Activated naive CD8-positive, alpha-beta T cell (primary cell): ENCODE data around the gene TNFRSF4.
"Not testable (repeated sequence)": the region's sequence is repeated elsewhere in the genome, so short reads cannot be mapped to it uniquely, and the experiment has no call there.

Experiments
- H3K27ac Mint-ChIP-seq: one replicate; pipeline ENCODE4 v1.8.0; 2021; ENCODE audit warnings: mixed read lengths
- H3K27me3 Mint-ChIP-seq: one replicate; pipeline ENCODE4 v1.8.0; 2021; ENCODE audit warnings: mixed read lengths
- H3K36me3 Mint-ChIP-seq: one replicate; pipeline ENCODE4 v1.8.0; 2021; ENCODE audit warnings: mixed read lengths
- H3K4me1 Mint-ChIP-seq: one replicate; pipeline ENCODE4 v1.8.0; 2021; ENCODE audit warnings: low read depth, mixed read lengths
- H3K4me3 Mint-ChIP-seq: one replicate; pipeline ENCODE4 v1.8.0; 2021; ENCODE audit warnings: mild to moderate bottlenecking, mixed read lengths
- H3K9me3 Mint-ChIP-seq: one replicate; pipeline ENCODE4 v1.8.0; 2021; ENCODE audit warnings: low read depth, mixed read lengths

Gene TNFRSF4

GRCh38 chr1:1179983-1180861, 33.7 kb downstream of the TNFRSF4 start:
- Mint-ChIP-seq H3K4me1 (no peaks in the 10 kb centered on the region), H3K36me3 (no peaks in the 10 kb centered on the region), H3K4me3 (no peak overlapping the region), H3K9me3 (no peaks in the 10 kb centered on the region), H3K27me3 (peaks cover 2% of the 10 kb centered on the region), H3K27ac (no peak overlapping the region)

GRCh38 chr1:1179346-1179982, 34.5 kb downstream of the TNFRSF4 start:
- H3K27me3 Mint-ChIP-seq: peaks cover 2% of the 10 kb centered on the region
- no peaks in the 10 kb centered on the region for H3K36me3 Mint-ChIP-seq
- H3K4me3 Mint-ChIP-seq: no peak overlapping the region
- H3K9me3 Mint-ChIP-seq: no peaks in the 10 kb centered on the region
- H3K27ac Mint-ChIP-seq: no peak overlapping the region
- peaks cover 1% of the 10 kb centered on the region for H3K4me1 Mint-ChIP-seq

GRCh38 chr1:1178794-1179331, 35.1 kb downstream of the TNFRSF4 start:
- peaks cover 4% of the 10 kb centered on the region for H3K4me1 Mint-ChIP-seq
- no peak overlapping the region for H3K27ac Mint-ChIP-seq
- peaks cover 2% of the 10 kb centered on the region for H3K27me3 Mint-ChIP-seq
- no peaks in the 10 kb centered on the region for H3K9me3 Mint-ChIP-seq
- no peaks in the 10 kb centered on the region for H3K36me3 Mint-ChIP-seq
- H3K4me3 Mint-ChIP-seq: no peak overlapping the region

GRCh38 chr1:1177452-1178206, 36.3 kb downstream of the TNFRSF4 start:
- no peak overlapping the region for H3K27ac Mint-ChIP-seq
- H3K4me3 Mint-ChIP-seq: no peak overlapping the region
- H3K9me3 Mint-ChIP-seq: no peaks in the 10 kb centered on the region
- H3K27me3 Mint-ChIP-seq: peaks cover 2% of the 10 kb centered on the region
- H3K36me3 Mint-ChIP-seq: no peaks in the 10 kb centered on the region
- peaks cover 10% of the 10 kb centered on the region for H3K4me1 Mint-ChIP-seq

GRCh38 chr1:1176931-1177330, 37.0 kb downstream of the TNFRSF4 start:
- Mint-ChIP-seq H3K9me3 (no peaks in the 10 kb centered on the region), H3K27me3 (peaks cover 2% of the 10 kb centered on the region), H3K27ac (no peak overlapping the region), H3K36me3 (no peaks in the 10 kb centered on the region), H3K4me1 (peaks cover 15% of the 10 kb centered on the region), H3K4me3 (no peak overlapping the region)

- H3K4me1 Mint-ChIP-seq: peaks cover 17% of the 10 kb centered on the region
- not testable (repeated sequence) for H3K27me3 Mint-ChIP-seq, H3K9me3 Mint-ChIP-seq, H3K36me3 Mint-ChIP-seq, H3K27ac Mint-ChIP-seq, H3K4me3 Mint-ChIP-seq
Observed at GRCh38 chr1:1176063-1176761, 37.7 kb downstream of the TNFRSF4 start.

GRCh38 chr1:1175221-1176062, 38.5 kb downstream of the TNFRSF4 start:
- Mint-ChIP-seq H3K36me3 (no peaks in the 10 kb centered on the region), H3K9me3 (no peaks in the 10 kb centered on the region), H3K4me3 (no peak overlapping the region), H3K27ac (no peak overlapping the region), H3K27me3 (no peaks in the 10 kb centered on the region), H3K4me1 (peaks cover 18% of the 10 kb centered on the region)

- peaks cover 22% of the 10 kb centered on the region for H3K4me1 Mint-ChIP-seq
- H3K4me3 Mint-ChIP-seq: peak within 1 kb of the TSS; percentile 32
- no peaks in the 10 kb centered on the region for H3K27me3 Mint-ChIP-seq
- H3K36me3 Mint-ChIP-seq: no peaks in the 10 kb centered on the region
- no peaks in the 10 kb centered on the region for H3K9me3 Mint-ChIP-seq
- H3K27ac Mint-ChIP-seq: no peak within 1 kb of the TSS
Observed at GRCh38 chr1:1173793-1174415, 40.0 kb downstream of the TNFRSF4 start, which contains the start of gene TTLL10. Gene TTLL10, plus strand, starts transcription at chr1:1173880. Its CDS starts 5,336 bp downstream, at chr1:1179216.

GRCh38 chr1:1173061-1173792, 40.7 kb downstream of the TNFRSF4 start:
- Mint-ChIP-seq H3K4me1 (peaks cover 22% of the 10 kb centered on the region), H3K36me3 (no peaks in the 10 kb centered on the region), H3K27ac (no peak overlapping the region), H3K27me3 (no peaks in the 10 kb centered on the region), H3K9me3 (no peaks in the 10 kb centered on the region), H3K4me3 (peak overlapping the region; percentile 23)

GRCh38 chr1:1171546-1172340, 42.2 kb downstream of the TNFRSF4 start:
- H3K36me3 Mint-ChIP-seq: no peaks in the 10 kb centered on the region
- no peaks in the 10 kb centered on the region for H3K27me3 Mint-ChIP-seq
- H3K4me3 Mint-ChIP-seq: peak overlapping the region; percentile 30
- H3K27ac Mint-ChIP-seq: peak overlapping the region; percentile 46
- H3K9me3 Mint-ChIP-seq: no peaks in the 10 kb centered on the region
- peaks cover 22% of the 10 kb centered on the region for H3K4me1 Mint-ChIP-seq

GRCh38 chr1:1171161-1171545, 42.8 kb downstream of the TNFRSF4 start:
- Mint-ChIP-seq H3K4me1 (peaks cover 22% of the 10 kb centered on the region), H3K4me3 (no peak overlapping the region)

More at GRCh38 chr1:1171161-1171545, 42.8 kb downstream of the TNFRSF4 start:
- no peaks in the 10 kb centered on the region for H3K27me3 Mint-ChIP-seq
- H3K36me3 Mint-ChIP-seq: no peaks in the 10 kb centered on the region
- H3K9me3 Mint-ChIP-seq: no peaks in the 10 kb centered on the region
- no peak overlapping the region for H3K27ac Mint-ChIP-seq
